ENCODE measurements around the gene USP44.
"Not testable (repeated sequence)": the region's sequence is repeated elsewhere in the genome, so short reads cannot be mapped to it uniquely, and the experiment has no call there.

USP44 gene

DNA sequence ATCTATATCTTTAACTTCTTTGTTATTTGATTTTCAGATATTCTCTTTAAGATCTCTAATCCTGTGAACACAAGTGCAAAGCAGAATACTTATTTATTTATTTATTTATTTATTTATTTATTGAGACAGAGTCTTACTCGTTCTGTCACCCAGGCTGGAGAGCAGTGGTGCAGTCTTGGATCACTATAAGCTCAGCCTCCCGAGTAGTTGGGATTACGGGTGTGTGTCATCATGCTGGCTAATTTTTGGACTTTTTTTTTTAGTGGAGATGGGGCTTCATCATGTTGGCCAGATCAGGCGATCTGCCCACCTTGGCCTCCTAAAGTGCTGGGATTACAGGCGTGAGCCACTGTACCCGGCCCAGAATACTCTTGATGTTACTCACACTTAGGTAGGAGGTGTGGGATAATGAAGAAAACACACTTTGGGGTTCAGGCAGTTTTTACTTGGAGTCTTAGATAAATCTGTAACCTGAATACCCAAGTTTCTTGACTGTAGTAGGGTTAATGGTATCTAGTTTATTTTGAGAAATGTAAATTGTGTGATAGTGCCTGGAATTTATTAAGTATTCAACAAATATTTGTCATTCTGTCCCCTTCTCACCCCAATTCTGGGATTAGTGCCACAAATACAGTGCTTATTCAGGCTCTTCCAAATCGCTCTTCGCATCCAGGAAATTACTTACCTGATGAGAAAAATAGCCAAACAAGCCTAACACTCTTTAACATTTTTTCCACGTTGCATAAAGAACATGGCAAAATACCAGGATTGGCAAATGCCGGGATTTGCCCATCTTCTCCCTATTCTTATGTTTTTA, 44.4 kb downstream of the USP44 start:
- no peak for DNase-seq

DNA sequence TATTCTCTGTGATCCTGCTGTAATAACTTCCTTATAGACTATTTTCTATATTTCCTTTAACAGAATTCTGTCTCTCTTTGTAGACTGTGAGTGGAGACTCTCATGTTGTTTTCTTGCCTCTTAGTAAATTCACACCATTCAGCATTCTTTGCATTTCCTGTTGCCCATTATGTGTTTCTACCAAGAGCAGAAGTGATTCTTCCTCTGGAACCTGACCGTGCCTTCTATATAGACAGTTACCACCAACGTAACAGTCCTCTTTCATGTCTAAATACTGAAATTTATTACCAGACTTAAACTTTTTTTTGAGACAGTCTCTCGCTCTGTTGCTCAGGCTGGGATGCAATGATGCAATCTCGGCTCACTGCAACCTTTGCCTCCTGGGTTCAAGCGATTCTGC, 46.2 kb downstream of the USP44 start:
- DNase-seq = no peak

- DNase-seq = no peak
Observed at GRCh38 chr12:95504140-95504539, 47.1 kb downstream of the USP44 start.

DNA sequence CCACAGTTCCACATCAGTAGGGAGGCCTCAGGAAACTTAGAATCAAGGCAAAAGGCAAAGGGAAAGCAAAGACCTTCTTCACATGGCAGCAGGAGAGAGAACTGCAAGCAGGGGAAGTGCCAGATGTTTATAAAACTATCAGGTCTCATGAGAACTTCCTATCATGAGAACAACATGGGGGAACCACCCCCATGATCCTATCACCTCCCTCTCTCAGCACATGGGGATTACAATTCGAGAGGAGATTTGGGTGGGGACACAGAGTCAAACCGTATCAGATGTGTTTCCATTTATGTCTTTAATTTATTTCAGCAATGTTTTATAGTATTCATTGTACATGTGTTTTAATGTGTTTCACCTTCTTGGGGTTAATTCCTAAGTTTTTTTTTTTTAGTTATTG, 51.5 kb downstream of the USP44 start:
- DNase-seq = no peak

- no peak for DNase-seq
Observed at GRCh38 chr12:95498968-95499367, 52.3 kb downstream of the USP44 start.

- DNase-seq = no peak
Observed at GRCh38 chr12:95497031-95497430, 54.2 kb downstream of the USP44 start.

DNA sequence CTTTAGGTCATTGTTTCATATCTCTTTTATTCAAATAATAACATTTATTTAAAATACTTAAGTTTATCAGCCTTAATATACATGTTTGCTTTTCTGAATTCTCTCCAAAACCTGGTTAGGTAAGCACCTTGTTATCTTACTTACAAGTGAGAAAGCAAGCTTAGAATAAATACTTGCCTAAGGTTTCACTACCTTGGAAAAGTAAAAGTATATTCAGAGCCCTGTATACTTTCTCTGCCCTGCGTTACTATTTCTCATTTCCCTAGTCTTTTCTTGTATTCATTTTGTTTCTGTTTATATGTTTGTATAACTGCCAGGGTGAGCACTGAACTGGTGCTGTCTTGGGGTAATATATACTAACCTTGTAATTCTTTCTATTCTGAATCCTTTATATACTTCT, 55.8 kb downstream of the USP44 start:
- no peak for DNase-seq

GRCh38 chr12:95494888-95495287, 56.4 kb downstream of the USP44 start:
- DNase-seq = no peak

- DNase-seq = no peak
Observed at GRCh38 chr12:95492462-95492861, 58.8 kb downstream of the USP44 start.

- DNase-seq = no peak
Observed at GRCh38 chr12:95487024-95487423, 64.3 kb downstream of the USP44 start.

DNA sequence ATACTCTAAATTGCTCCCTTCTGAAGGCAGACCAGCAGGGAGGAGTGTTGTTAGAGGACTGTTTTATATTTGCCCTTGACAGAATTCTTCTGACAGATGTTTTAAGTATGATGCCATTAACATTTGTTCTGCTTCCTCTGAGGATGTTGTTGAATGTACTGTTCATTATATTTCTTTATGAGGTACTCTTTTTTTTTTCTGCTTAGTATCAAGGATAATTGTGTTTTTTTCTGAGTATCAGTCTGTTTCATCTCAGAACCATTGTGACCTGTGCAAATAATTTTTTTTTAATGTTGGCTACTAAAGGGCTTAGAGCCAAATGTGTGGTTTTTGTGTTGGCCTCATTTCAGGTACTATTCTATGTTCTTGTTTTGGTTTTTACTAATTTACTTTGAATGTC, 66.8 kb downstream of the USP44 start:
- DNase-seq = no peak

- DNase-seq = not testable (repeated sequence)
Observed at GRCh38 chr12:95482564-95482963, 68.7 kb downstream of the USP44 start.

DNA sequence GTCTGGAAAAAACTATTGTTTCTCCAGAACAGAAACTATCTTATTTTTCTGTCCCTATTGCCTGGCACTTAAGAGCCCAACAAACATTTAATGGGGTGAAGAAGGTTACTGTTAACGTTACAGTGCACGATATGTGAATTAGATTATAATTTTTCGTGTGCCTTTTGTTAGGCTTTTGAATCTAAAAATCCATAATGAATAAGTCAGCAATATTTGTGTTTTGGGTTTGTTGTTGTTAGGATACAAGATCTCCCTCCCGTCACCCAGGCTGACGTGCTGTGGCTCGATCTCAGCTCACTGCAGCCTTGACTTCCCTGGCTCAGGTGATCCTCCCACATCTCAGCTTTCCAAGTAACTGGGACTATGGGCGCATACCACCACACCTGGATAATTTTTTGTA, 69.4 kb downstream of the USP44 start:
- no peak for DNase-seq

- DNase-seq = no peak
Observed at GRCh38 chr12:95481072-95481471, 70.2 kb downstream of the USP44 start.

GRCh38 chr12:95480230-95480629, 71.0 kb downstream of the USP44 start:
- no peak for DNase-seq

GRCh38 chr12:95474660-95474958, 76.7 kb downstream of the USP44 start:
- DNase-seq = no peak

- peak; percentile 86 for DNase-seq
Observed at GRCh38 chr12:95473884-95474659, 77.2 kb downstream of the USP44 start, which contains the start of gene METAP2. METAP2 (plus strand) TSS chr12:95474152; CDS start chr12:95474180, 28 bp downstream.

DNA sequence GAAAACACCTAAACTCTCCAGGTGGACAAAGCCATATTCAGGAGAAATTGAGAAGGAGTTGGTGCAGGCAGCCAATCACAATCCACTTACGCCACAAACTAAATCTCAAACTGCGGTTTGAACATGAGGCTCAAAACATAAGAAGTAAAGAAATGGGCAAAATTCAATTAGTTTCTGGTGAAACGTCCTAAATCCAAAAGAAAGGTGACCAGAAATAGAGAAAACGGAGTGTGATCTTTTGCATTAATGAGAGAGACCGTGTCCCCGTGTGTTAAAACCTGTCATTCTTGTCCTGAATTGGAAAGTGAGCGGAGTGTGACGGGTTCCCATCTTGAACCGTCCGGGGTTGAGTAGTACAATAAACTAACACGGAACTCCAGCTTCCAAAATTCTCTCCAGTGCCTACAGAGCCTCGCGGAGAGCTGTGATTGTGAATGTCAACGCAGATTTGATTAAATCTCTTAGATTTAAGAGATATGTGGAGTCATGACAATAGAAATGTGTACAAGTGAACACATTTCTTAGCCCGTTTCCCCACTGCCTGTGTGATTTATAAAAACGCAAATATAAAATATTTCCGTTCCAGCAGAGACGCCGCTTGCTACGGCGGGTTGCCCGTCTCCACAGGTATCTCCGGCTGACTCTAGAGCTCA, 77.9 kb downstream of the USP44 start:
- DNase-seq = peak; percentile 71

DNA sequence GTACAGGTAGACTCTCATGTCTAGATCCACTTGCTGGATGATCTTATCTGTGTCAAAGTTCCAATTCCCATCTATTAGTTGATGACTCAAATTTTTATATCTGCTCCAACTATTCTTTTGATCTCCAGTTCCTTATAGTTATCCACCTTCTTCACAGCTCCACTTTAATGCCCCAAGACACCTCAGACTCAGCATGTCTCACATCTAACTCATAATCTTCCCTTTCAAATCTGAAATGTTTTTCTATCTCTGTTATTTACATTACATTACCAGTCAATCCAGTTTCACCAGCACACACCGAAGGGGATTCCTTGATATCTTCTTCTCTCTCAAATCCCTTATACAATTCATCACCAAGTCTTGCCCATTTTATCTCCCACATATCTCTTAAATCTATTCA, 81.0 kb downstream of the USP44 start:
- no peak for DNase-seq
